ENCODE data around the gene VIPR2. TPM values are rescaled to one million over a fixed set of nuclear protein-coding genes. Genes with fewer than 3 reads are reported as not detected.

The VIPR2 gene
- total RNA-seq, 1 experiment from 2014 or later: not detected

- Histone ChIP-seq H3K27me3 (ENCODE audit: insufficient read depth, low read depth) (peaks cover 98% of the 10 kb centered on the region), H2AFZ (no peak overlapping the region), H3K9me2 (ENCODE audit: insufficient read depth) (no peaks in the 10 kb centered on the region), H3K9me3 (ENCODE audit: insufficient read depth, low read depth) (no peaks in the 10 kb centered on the region), H3K4me2 (no peak overlapping the region), H3K4me1 (replicated peaks; ENCODE audit: insufficient read depth) (no peaks in the 10 kb centered on the region), H4K20me1 (ENCODE audit: insufficient read depth) (no peaks in the 10 kb centered on the region; the same call in 1 of the 2 replicates), H3K79me2 (ENCODE audit: low read depth) (no peaks in the 10 kb centered on the region), H3K36me3 (ENCODE audit: low read depth) (no peaks in the 10 kb centered on the region), H3K4me3 (no peak overlapping the region), H3F3A (ENCODE audit: insufficient read depth, low read depth) (no peaks in the 10 kb centered on the region), H3K27ac (no peak overlapping the region)
- DNase-seq: no peak
- intact Hi-C loops (cut with micrococcal nuclease; ENCODE audit: unreplicated experiment): no loop called here
- POLR2A ChIA-PET (ENCODE audit: unreplicated experiment): no interaction called here
- BruUV-seq (replicated peaks): no TSS peak
- TF ChIP-seq CTCF (conservative IDR thresholded peaks at IDR 0.05): no peak
- TF ChIP-seq EZH2 (IDR thresholded peaks at IDR 0.05; ENCODE audit: low read depth): no peak
- CTCF ChIA-PET: no interaction called here
Observed at GRCh38 chr7:159033956-159034355, 110.7 kb downstream of the VIPR2 start.

GRCh38 chr7:159033473-159033825, 111.2 kb downstream of the VIPR2 start:
- BruUV-seq (replicated peaks): no TSS peak
- no peak overlapping the region for H3K4me3 ChIP-seq
- H3K27ac ChIP-seq: no peak overlapping the region
- POLR2A ChIA-PET (ENCODE audit: unreplicated experiment): interaction anchor here (0.7 kb wide), 1 partner anchor 683 kb away, joined by 3 read pairs; no protein-coding TSS in a partner anchor
- H3K4me2 ChIP-seq: no peak overlapping the region
- no peaks in the 10 kb centered on the region; the same call in 1 of the 2 replicates for H4K20me1 ChIP-seq (ENCODE audit: insufficient read depth)
- H3K9me2 ChIP-seq (ENCODE audit: insufficient read depth): no peaks in the 10 kb centered on the region
- no peaks in the 10 kb centered on the region for H3K9me3 ChIP-seq (ENCODE audit: insufficient read depth, low read depth)
- CTCF ChIA-PET: no interaction called here
- no peaks in the 10 kb centered on the region for H3K79me2 ChIP-seq (ENCODE audit: low read depth)
- H3K27me3 ChIP-seq (ENCODE audit: insufficient read depth, low read depth): peaks cover 98% of the 10 kb centered on the region
- H3K36me3 ChIP-seq (ENCODE audit: low read depth): no peaks in the 10 kb centered on the region
- intact Hi-C loops (cut with micrococcal nuclease; ENCODE audit: unreplicated experiment): no loop called here
- H2AFZ ChIP-seq: no peak overlapping the region
- no peaks in the 10 kb centered on the region for H3F3A ChIP-seq (ENCODE audit: insufficient read depth, low read depth)
- H3K4me1 ChIP-seq (replicated peaks; ENCODE audit: insufficient read depth): no peaks in the 10 kb centered on the region
- TF ChIP-seq CTCF (conservative IDR thresholded peaks at IDR 0.05): no peak
- no peak for TF ChIP-seq EZH2 (IDR thresholded peaks at IDR 0.05; ENCODE audit: low read depth)
- no peak for DNase-seq

GRCh38 chr7:159032753-159033472, 111.8 kb downstream of the VIPR2 start:
- no peak for DNase-seq
- BruUV-seq (replicated peaks): no TSS peak

More at GRCh38 chr7:159032753-159033472, 111.8 kb downstream of the VIPR2 start:
- Histone ChIP-seq H3K27ac (no peak overlapping the region), H3F3A (ENCODE audit: insufficient read depth, low read depth) (no peaks in the 10 kb centered on the region), H3K9me2 (ENCODE audit: insufficient read depth) (no peaks in the 10 kb centered on the region), H3K4me2 (no peak overlapping the region), H3K27me3 (ENCODE audit: insufficient read depth, low read depth) (peaks cover 98% of the 10 kb centered on the region), H3K4me1 (replicated peaks; ENCODE audit: insufficient read depth) (no peaks in the 10 kb centered on the region), H3K36me3 (ENCODE audit: low read depth) (no peaks in the 10 kb centered on the region), H2AFZ (no peak overlapping the region), H3K4me3 (no peak overlapping the region), H4K20me1 (ENCODE audit: insufficient read depth) (no peaks in the 10 kb centered on the region; the same call in 1 of the 2 replicates), H3K79me2 (ENCODE audit: low read depth) (no peaks in the 10 kb centered on the region), H3K9me3 (ENCODE audit: insufficient read depth, low read depth) (no peaks in the 10 kb centered on the region)
- ChIA-PET POLR2A (ENCODE audit: unreplicated experiment) (interaction anchor here (0.7 kb wide), 1 partner anchor 682 kb away, joined by 3 read pairs; no protein-coding TSS in a partner anchor), CTCF (no interaction called here)
- intact Hi-C loops (cut with micrococcal nuclease; ENCODE audit: unreplicated experiment): no loop called here
- no peak for TF ChIP-seq CTCF (conservative IDR thresholded peaks at IDR 0.05)
- TF ChIP-seq EZH2 (IDR thresholded peaks at IDR 0.05; ENCODE audit: low read depth): no peak
